GM12872 (cell line): ENCODE data around the gene SEC31B.

ENCODE experiments used
- TF ChIP-seq, protein P1 (sequence below): IDR thresholded peaks from 3 replicates; pipeline ENCODE4 v1.5.1; 2011; ENCODE audit warnings: low read depth, mild to moderate bottlenecking, low read length, moderate library complexity; ENCODE audit not compliant: insufficient read depth

The SEC31B gene

DNA sequence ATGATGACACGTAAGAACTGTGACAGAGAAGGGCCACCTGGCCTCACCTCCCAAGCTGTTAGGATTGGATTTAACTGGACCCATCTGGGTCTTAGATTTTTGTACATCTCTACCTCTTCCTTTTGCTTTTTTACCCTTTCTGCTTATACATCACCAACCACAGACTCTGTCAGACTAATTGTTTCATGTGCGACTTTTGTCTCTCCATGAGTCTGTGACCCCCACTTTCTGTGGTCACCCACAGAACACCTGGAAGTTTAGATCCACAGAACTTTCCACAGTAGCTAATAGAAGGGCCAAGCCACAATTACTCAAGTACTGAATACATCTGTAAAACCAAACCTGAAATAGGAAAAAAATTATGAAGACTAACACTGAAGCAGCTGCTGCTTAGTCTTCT is 23.1 kb downstream of the SEC31B start:
- TF ChIP-seq, protein P1, sequence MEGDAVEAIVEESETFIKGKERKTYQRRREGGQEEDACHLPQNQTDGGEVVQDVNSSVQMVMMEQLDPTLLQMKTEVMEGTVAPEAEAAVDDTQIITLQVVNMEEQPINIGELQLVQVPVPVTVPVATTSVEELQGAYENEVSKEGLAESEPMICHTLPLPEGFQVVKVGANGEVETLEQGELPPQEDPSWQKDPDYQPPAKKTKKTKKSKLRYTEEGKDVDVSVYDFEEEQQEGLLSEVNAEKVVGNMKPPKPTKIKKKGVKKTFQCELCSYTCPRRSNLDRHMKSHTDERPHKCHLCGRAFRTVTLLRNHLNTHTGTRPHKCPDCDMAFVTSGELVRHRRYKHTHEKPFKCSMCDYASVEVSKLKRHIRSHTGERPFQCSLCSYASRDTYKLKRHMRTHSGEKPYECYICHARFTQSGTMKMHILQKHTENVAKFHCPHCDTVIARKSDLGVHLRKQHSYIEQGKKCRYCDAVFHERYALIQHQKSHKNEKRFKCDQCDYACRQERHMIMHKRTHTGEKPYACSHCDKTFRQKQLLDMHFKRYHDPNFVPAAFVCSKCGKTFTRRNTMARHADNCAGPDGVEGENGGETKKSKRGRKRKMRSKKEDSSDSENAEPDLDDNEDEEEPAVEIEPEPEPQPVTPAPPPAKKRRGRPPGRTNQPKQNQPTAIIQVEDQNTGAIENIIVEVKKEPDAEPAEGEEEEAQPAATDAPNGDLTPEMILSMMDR, result no peak

DNA sequence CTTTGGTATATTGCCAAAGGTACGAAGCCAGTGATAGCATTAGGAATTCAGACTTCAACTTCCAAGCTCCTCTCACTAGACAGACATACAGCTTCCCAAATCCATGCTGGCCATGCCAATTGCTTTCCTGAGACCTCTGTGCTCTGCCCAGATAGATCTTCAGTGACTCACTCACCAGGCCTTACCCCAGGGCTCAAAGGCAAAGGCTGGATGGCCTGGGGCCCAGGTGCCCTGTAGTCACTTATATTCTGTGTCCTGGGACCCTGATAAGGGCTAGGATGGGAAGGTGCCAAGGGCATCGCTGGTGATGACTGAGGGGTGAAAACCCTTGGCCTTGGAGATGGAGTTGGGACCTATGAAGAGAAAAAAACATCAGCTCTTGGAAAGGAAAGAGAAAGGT is 29.1 kb downstream of the SEC31B start:
- TF ChIP-seq, protein P1, result no peak

GRCh38 chr10:100489396-100489795 is 30.3 kb downstream of the SEC31B start:
- TF ChIP-seq, protein P1, result no peak

GRCh38 chr10:100487529-100487928 is 32.1 kb downstream of the SEC31B start:
- TF ChIP-seq, protein P1, result no peak

- TF ChIP-seq, protein P1, result no peak
Measured at GRCh38 chr10:100485801-100486495, 33.7 kb downstream of the SEC31B start.

DNA sequence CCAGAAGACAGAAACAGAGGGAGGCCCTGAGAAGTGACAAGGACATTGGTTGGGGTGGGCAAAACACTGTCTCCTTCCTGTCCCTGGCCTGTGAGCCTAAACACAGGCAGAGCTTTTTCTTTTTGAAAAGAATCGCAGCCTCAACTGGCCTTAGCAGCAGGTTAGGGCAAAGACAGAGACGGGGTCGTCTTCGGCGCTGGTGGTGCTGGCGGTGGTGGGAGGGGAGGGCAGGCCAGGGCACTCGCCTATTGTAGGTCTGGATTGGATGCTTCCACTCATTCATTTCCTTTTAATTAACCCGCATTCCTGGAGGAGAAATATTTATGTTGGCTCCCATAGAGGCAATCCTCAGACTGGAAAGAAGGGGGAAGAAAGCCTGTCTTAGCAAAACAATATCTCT is 34.3 kb downstream of the SEC31B start:
- TF ChIP-seq, protein P1, result no peak

DNA sequence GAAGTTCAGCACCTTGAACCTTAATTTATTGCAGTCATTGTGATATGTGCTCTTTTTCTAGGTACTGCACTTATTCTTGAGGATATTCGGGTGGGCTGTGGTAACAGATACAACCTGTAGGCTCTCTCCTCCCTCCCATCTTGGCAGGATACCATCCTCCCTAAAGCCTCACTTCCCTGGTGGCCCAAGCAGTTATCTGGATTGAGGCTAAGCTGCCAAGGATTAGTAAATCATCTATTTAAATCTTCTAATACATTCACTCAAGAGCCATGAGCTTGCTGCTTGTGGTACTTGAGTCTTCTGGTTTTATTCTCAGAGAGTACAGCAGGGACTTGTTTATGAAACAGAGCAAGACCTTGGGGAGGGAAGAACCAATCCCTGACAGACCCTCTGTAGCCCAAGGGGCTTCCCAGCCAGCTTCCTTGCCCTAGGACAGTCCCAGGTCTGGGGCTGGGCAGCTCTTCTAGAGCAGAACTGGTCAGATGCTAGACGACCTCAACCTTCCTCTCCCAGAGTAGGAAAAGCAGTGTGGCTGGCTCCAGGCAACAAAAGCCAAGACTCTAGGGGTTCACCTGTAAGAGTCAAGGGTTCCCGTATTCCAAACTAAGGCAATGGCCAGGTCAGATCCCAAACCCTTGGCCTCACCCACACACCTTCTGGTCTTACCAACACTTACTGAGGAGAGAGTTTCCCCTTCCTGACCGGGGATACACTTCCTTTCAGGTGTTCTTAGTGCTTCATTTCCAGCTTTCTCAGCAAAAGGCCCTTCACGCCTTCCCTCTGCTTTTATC is 35.6 kb downstream of the SEC31B start:
- TF ChIP-seq, protein P1, result no peak
